GM19463 (cell line): ENCODE results near the gene CACNB4.
"Not testable (repeated sequence)": the region's sequence is repeated elsewhere in the genome, so short reads cannot be mapped to it uniquely, and the experiment has no call there.

ENCODE experiments used
- ATAC-seq: cut with Tn5 transposase; IDR thresholded peaks from one replicate; pipeline ENCODE4 v1.9.1; 2021; ENCODE audit warnings: mild to moderate bottlenecking, moderate library complexity; ENCODE audit not compliant: unreplicated experiment

Gene CACNB4

DNA sequence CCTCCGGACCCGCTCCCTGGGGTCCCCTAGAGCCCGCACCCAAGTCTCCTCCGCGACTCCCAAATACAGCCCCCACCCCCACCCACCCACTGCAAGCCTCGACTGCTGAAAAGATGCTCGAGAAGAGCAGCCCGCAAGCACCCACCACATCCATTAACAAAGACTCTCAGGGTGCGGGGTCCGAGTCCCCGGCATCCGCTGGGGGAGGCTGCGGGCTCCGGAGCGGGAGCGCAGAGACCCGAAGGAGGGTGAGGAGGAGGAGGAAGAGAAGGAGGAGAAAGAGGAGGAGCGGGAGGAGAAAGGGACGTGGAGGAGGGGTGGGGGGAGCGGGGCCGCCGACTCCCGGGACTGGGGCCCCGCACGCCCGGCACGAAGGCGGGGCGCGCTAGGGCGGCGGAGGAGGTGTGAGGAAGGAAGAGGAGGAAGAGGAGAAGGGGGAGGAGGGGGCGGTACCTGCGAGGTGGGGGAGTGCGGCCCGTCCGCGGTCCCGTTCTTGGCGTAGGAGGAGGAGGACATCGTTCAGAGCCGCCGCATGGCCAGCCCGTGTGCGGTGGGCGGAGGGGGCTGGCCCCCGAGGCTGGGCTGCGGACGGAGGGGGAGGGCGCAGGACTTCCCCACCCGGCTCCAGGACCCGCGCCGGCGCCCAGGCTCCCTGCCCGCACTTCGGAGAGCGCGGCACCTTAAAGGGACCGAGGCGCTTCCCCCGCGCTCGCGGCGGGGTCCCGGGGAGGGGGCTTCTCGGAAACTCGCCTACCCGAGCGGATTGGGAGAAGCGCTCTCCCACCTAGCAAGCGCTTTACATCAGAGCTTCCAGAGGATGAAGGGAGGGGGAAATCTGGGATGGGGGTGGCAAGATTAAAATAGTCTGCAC lies at the start of gene CACNB4:
Gene CACNB4, minus strand, starts transcription at position 549 of the 871 bp plus-strand sequence.
- ATAC-seq = peak; percentile 37

DNA sequence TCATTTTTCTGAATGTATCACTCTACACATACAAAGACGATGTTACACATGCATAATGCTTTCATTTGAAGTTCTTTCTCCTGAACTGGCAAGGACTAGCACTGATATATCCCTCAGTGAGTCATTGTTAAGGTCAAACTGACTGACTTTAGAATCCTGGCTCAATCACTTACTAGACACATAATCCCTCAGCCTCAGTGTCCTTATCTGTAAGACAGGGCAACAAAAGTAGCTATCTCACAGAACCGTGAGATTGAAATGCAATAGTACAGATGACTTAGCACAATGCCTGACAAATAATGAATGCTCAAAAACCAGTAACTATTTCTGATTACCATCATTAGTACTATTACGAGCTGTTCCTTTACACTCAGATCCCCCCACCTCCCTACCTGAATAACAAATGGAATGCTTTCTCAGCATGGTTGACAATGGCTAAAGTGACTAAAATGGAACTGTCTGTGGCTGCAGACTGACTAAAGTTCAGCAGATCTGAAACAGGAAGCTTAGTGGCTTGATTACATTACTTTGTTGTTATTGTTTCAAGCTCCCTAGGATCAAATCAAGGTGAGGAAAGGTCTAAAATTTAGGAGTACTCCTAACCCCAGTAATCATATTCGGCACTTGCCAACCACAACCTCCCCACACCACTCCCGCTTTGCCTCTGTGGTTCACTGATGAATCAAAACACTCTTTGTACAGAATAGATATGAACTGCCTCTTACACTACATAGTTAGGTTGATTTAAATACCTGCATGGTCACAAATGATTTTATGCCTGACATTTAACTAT lies 35.8 kb upstream of the CACNB4 start:
- ATAC-seq = peak; percentile 86

DNA sequence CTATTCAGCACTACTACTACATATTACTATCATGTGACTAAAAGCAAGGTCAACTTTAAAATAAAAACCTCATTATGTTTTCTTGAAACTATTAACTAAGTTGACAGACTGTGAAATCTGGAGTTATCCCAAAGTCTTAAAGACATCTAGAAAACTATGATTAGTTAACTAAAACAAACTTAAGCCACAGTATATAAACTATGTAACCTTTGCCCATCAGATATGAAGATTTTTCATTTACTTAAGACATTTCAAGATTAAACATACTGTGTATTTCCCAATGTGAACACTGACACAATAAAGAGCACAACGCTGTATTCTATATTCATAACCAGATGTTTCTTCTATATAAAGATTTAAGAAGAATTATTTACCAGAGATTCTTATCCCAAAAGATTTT lies 33.5 kb upstream of the CACNB4 start:
- no peak for ATAC-seq

DNA sequence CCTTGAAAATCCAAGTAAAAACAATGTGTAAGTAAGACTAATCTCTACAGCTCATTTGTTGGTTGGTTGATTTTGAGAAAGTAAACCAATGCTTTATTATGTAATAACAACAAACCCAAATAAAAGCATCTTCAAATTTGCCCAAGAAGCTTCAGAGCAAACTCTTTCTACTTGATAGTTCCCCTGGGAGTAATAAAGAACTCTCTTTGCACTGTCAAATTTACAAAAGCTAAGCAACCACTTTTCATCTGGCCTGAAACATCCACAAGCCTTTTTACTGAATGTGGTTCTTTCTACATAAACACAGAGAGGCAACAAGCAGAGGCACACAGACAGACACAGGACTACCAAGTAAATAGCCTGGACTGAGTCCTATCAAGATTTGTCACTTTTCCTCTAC lies 28.8 kb upstream of the CACNB4 start:
- no peak for ATAC-seq

DNA sequence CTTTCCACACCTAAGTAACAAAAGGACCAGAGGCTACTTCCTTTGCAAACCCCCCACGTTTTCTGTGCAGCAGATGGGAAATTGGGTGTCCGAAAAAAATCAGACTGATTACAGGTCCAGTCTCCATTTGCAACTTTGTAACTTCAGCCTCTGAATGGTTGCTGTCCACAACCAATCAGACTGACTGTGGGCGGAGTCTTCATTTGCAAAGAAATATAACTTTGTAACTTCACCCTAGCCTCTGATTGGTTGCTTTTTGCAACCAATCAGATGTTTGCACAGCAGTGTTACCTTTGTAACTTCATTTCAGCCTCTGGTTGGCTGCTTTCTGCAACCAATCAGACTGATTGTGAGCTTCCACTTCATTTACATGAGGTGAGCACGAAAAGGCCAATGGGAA lies 27.8 kb upstream of the CACNB4 start:
- ATAC-seq = no peak

DNA sequence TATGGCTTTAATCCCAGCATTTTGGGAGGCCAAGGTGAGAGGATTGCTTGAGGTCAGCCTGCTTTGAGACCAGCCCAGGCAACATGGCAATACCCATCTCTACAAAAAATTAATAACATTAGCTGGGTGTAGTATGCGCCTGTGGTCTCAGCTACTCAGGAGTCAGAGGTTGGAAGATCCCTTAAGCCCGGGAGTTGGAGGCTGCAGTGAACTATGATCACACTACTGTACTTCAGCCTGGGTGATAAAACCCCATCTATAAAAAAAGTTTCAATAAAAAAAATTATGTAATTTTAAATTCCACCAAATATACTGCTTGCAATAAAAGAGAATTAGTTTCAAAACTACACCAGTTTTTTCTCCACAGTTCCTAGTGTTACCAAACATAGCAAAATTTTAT lies 23.3 kb upstream of the CACNB4 start:
- no peak for ATAC-seq

DNA sequence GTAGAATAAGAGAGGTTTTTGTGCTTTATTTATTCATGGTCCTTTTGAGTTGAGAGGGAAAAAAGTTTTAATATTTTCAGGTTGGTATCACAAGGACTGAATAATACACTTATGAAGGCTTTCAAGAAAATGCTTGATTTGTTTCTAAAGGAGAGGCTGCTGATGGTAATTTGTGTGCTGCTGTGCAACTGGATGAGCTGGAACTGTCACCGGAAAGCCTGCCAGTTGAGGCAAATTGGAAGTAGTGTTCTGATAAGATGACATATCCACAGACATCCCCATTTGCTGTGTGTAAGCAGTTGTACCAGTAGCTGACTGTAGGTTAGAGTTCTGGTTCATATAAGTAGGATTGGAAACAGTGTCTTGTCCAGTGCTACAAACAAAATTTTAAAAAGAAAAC lies 21.6 kb upstream of the CACNB4 start:
- no peak for ATAC-seq

DNA sequence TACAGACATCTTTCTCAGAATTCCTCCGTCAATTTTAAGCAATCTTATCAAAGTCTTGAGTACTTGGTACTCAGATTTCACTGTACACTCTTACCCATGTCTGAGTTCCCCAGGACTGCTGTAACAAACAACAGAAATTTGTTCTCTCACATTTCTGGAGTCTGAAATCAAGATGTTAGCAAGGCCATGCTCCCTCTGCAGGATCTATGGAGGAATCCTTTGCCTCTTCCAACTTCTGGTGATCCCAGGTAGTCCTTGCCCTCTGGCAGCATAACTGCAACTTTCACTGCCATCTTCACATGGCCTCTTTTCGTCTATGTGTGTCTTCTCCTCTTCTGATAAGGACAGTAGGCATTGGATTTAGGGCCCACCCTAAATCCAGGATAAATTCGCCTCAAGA lies 17.1 kb upstream of the CACNB4 start:
- no peak for ATAC-seq

DNA sequence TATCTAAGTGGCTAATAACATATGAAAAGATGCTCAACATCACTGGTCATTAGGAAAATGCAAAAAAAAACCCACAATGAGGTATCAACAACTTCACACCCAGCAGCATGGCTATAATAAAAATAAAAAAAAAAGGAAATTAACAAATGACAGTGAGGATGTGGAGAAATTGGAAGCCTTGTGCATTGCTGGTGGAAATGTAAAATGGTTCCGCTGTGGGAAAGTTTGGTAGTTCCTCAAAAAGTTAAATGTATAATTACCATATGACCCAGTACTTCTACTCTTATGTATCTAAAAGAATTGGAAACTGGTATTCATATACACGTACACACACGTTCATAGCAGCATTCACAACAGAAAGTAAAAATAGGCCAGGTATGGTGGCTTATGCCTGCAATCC lies 15.5 kb upstream of the CACNB4 start:
- no peak for ATAC-seq

DNA sequence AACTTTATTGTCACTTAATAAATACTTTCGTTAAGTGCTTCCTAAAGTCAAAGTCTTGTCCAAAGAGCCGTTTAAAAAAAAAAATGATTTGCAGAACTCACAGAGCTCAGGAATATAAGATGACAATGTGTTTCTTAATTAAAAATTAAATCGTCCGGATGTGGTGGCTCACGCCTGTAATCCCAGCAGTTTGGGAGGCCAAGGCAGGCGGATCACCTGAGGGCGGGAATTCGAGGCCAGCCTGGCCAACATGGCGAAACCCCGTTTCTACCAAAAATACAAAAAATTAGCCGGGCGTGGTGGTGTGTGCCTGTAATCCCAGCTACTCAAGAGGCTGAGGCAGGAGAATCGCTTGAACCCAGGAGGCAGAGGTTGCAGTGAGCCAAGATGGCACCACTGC lies 8.3 kb upstream of the CACNB4 start:
- ATAC-seq = not testable (repeated sequence)

DNA sequence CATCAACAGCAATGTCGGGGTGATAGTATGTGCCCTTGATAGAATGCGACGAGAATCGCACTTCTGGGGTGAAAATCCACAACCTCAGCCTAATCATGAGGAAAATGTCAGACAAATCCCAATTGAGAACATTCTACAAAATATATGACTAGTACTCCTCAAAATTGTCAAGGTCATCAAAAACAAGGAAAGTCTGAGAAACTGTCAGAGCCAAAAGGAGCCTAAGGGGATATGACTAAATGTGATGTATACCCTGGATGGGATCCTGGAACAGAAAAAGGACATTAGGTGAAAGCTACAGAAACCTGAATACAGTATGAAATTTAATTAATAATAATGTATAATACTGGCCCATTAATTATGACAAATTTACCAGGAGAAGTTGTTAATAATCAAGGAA lies 7.6 kb upstream of the CACNB4 start:
- ATAC-seq = no peak

DNA sequence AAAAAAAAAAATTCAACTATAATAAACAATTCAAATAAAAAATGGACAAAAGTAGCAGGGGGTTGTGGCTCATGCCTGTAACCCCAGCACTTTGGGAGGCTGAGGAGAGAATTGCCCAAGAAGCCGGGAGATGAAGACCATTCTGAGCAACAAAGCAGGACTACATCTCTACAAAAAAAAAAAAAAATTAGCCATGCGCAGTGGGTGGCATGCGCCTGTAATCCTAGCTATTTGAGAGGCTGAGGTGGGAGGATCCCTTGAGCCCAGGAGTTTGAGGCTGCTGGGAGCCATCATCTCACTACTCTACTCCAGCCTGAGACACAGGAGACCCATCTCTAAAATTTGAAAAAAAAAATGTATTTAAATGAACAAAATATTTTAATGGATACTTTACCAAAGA lies 4.4 kb upstream of the CACNB4 start:
- ATAC-seq = no peak

DNA sequence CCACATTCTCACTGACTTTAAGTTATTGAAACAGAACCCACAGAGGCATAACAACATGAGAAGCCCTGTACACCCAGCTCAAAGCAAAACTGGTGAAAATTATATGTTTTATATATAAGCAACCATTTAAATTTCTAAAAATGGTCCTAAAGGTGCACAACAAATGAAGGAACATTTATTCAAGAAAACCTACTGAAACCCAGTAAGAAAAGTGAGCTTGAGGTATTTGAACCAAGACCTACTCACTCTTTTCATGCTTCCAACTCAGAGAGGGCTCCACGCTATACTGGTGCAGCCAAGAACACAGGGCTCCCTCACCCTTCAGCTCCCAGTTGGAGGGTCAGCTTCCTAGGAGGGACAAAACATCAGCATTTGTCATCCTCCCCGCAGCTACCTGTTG lies 2.1 kb upstream of the CACNB4 start:
- no peak for ATAC-seq

DNA sequence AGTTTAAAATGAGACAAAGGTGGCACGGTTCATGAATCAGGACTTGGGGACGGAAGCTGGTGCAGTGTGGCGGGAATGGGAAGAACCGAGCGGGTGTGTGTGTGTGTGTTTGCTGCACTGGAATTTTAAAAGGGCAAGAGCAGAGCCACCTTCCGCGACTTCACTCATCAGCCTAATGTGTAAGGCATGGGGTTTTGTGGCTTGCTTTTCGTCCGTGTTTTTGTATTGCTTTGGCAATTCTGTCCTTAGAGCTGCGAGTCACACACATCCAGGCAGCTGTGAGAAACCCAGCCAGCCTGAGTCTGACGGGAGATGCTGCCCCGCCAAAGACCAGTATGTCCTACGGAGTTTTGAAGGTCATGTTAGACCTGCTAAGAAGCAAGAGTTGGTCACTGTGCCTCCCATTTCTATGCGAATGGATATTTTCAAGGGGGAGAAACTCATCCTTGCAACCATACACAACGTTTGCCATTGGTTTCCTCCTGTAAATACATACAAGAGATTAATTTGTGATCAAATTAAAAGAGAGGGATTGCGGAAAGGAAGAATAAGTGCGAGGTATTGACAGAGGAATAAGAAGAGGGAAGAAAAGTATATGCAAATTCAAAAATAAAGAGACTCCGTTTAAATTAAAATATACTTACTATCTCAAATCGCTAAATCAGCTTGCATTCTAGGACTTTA lies 665 bp upstream of the CACNB4 start:
- ATAC-seq = peak; percentile 15

DNA sequence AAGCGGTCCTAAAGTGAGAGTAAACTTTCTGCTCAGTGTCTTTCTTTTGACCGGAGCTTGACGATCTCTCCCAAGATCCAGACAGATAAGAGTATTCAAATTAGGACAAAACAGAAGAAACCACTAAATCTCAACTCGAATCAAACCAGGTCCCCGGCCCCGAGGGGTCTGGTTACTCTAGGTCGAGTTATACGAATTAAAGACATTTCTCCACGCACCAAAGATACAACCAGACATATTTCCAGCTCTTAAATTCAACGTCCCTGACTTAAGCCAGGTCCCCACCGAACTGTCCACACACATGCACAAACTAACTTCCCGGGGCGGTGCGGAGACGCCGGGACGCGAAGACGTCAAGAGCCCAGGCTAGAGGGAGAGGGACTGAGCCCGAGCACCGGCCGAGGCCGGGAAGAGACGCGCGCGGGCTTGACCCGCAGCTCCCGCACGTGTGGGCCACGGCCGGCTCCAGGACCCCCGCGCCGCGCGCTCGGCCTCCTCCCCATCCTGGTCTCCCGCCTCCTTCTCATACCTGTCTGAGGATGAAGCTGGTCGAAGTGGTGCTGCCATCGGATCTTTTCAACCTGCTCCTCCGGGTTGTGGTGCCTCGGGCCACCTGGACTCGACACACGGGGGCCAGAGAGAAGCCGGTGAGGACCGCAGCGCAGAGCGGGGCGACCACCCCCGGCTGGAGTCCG lies 896 bp downstream of the CACNB4 start:
- ATAC-seq = peak; percentile 33

DNA sequence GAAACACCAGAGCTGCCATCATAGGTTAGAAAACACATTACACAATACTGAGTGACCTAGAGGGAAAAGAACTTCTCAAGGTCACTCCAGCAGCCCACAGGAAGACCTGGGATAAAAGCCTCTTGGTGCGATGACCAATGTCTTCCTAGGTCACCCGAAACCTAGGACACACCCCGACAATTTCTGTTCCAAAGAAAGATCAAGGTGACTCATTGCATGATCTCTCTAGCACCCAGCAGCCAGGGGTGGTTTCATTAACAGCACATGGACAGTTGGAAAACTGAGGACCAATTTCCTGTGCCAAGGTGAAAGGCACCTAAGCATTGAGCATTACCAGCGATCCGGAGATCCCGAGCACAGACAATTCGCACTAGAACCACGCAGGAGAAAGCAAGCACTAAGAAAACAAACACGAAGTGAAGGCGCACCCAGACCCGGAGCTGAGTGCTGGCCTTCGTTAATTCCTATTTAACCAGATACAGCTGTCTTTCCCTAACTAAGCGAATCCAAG lies 1.5 kb downstream of the CACNB4 start:
- peak; percentile 23 for ATAC-seq

DNA sequence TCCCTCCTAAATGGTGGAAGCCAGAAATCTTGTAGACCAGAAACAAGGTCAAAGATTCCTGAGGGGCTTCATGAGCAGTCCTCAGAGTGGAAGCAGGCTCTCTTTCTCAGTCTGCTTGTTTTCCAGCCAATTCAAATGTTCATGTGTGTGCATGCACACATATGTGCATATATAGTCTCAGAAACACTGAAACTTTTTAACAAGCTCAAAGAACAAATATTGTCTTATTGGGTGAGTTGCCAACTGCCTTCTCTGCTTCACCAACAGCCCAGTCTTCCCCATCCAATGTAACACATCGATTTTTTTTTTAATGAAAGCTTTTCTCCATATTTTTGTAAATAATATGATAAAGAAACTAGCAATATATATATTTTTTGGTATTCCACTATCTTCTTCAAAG lies 3.7 kb downstream of the CACNB4 start:
- no peak for ATAC-seq

DNA sequence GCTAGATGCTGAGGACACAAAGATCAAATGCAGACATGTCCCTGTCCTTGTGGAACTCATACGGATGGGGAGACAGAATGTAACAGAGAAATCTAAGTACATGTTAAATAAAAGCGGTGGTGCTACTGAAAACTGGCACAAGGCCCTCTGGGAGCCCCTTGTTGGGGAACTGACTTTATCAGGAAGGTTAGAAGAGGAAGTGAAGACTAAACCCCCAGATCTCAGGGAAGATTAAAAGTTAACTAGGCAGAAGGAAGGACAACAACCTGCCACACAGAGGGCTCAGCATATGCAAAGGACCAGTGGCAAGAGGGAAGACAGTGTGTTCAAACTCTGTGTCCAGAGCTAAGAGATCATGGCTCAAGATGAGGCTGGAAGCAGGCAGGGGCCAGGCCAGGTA lies 4.8 kb downstream of the CACNB4 start:
- no peak for ATAC-seq

DNA sequence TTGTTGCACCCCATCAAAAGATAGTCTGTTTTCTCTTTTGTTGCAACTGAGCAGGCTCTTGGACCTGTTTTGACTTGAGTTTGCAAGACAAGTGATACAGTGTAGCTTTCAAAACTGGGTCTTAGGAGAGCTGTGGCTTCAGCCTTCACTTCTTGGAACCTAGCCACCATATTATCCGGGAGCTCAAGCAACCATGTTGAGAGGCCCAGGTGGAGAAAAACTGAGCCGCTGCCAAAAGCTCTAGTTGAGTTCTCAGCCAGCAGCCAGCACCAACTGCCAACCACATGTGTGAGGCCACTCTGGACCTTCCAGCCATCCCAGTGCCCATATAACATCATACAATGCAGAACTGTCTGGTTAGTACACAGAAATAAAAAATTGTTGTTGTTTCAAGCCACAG lies 5.4 kb downstream of the CACNB4 start:
- no peak for ATAC-seq

DNA sequence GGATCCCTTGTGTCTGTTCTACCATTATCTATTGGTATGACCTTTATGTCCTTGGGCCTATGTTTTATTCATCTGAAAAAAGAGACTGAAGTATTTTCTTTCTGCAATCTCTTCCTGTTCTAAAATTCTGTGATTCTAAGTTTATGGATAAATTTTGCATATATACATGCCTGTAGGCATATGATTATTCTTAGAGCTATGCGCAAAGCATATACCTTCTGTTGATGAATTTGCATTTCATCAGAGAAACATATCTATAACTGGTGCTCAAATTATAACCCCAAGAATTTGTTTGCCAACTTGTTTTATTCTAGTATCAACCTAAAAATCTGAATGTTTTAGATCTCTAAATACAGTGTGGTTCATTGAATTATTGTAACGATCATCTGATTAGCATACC lies 6.7 kb downstream of the CACNB4 start:
- ATAC-seq = no peak

DNA sequence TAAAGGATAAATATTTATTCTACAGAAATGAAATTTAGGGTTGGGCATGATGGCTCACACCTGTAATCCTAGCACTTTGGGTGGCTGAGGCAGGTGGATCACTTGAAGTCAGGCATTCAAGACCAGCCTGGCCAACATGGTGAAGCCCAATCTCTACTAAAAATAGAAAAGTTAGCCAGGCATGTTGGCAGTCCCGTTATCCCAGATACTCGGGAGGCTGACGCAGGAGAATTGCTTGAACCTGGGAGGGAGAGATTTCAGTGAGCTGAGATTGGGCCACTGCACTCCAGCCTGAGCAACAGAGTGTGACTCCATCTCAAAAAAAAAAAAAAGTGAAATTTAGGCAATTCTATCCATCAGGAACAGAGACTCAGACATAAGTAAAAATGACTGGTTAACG lies 8.1 kb downstream of the CACNB4 start:
- not testable (repeated sequence) for ATAC-seq
